ENCODE data around the gene GOT1. TPM values are rescaled to one million over a fixed set of nuclear protein-coding genes. Genes with fewer than 3 reads are reported as not detected.
A peak's percentile ranks its signal among the peaks of the same experiment; 100 is the strongest.

The GOT1 gene
- polyA plus RNA-seq, 3 donors = 2.6 to 10.4 (median 8.2) TPM

- WGBS (ENCODE audit: insufficient coverage) = 83% methylated on average over 1 of the region's 2 CpGs
- peak overlapping the region in 1 of 7 donors; percentile 21 for H3K27ac Mint-ChIP-seq
- peaks cover 1 to 3% (median 3%) of the 10 kb centered on the region in 3 donors for H3K27me3 Mint-ChIP-seq (ENCODE audit: low read depth in 3 of 3)
- Histone ChIP-seq H2AFZ (ENCODE audit: insufficient read depth, low read depth, low read length, poor library complexity, severe bottlenecking) (no peak overlapping the region), H3K4me3 (replicated peaks in 1 of 3; ENCODE audit: low read depth in 2 of 3, low read length in 3 of 3) (no peak overlapping the region), H3K9me3 (replicated peaks in 1 of 2; ENCODE audit: control insufficient read depth in 1 of 2, insufficient read depth in 1 of 2, low read length in 2 of 2) (no peaks in the 10 kb centered on the region), H3K9ac (ENCODE audit: insufficient read depth, low read length, poor library complexity, severe bottlenecking) (no peak overlapping the region), H4K20me1 (ENCODE audit: insufficient read depth, low read length) (no peaks in the 10 kb centered on the region), H3K4me1 (ENCODE audit: control insufficient read depth in 1 of 2, insufficient read depth in 2 of 2, low read length in 2 of 2) (no peaks in the 10 kb centered on the region), H3K27ac (ENCODE audit: low read depth in 1 of 2, low read length in 2 of 2) (no peak overlapping the region), H3K27me3 (ENCODE audit: control insufficient read depth in 2 of 2, insufficient read depth in 2 of 2, low read length in 2 of 2) (no peaks in the 10 kb centered on the region), H3K4me2 (replicated peaks; ENCODE audit: extremely low read depth, low read length, poor library complexity, severe bottlenecking) (no peak overlapping the region), H3K79me2 (ENCODE audit: insufficient read depth, low read length) (no peaks in the 10 kb centered on the region), H3K36me3 (replicated peaks in 1 of 2; ENCODE audit: control insufficient read depth in 1 of 2, insufficient read depth in 2 of 2, low read length in 2 of 2) (peaks cover 3 to 17% of the 10 kb centered on the region in 2 donors)
- intact Hi-C loops (cut with micrococcal nuclease) = loop anchor here (5.0 to 10.0 kb wide), 2 partner anchors 219 to 222 kb away; no protein-coding TSS in a partner anchor
- peaks cover 14 to 21% of the 10 kb centered on the region in 2 donors for H3K36me3 Mint-ChIP-seq
- no peak overlapping the region for H3K4me3 Mint-ChIP-seq
- no peak for TF ChIP-seq CTCF (IDR thresholded peaks at IDR 0.05)
- no peak for DNase-seq
- no peaks in the 10 kb centered on the region for H3K9me3 Mint-ChIP-seq
- H3K4me1 Mint-ChIP-seq = peaks cover 5% of the 10 kb centered on the region
Observed at GRCh38 chr10:99393036-99393435, 37.4 kb downstream of the GOT1 start.

- no CpG with 5 or more reads among the region's 2 CpGs for WGBS (ENCODE audit: insufficient coverage)
- DNase-seq = no peak
- H3K36me3 Mint-ChIP-seq = peaks cover 2 to 12% of the 10 kb centered on the region in 2 donors
- no peak overlapping the region for H2AFZ ChIP-seq (ENCODE audit: insufficient read depth, low read depth, low read length, poor library complexity, severe bottlenecking)
- H3K4me1 Mint-ChIP-seq = peaks cover 5% of the 10 kb centered on the region
- peaks cover 1 to 5% (median 3%) of the 10 kb centered on the region in 3 donors for H3K27me3 Mint-ChIP-seq (ENCODE audit: low read depth in 3 of 3)
- H3K27me3 ChIP-seq (ENCODE audit: control insufficient read depth in 2 of 2, insufficient read depth in 2 of 2, low read length in 2 of 2) = no peaks in the 10 kb centered on the region
- H3K4me3 Mint-ChIP-seq = no peak overlapping the region
- H3K9me3 ChIP-seq (replicated peaks in 1 of 2; ENCODE audit: control insufficient read depth in 1 of 2, insufficient read depth in 1 of 2, low read length in 2 of 2) = no peaks in the 10 kb centered on the region
- no peak for TF ChIP-seq CTCF (IDR thresholded peaks at IDR 0.05)
- no peaks in the 10 kb centered on the region for H3K9me3 Mint-ChIP-seq
- no peaks in the 10 kb centered on the region for H3K4me1 ChIP-seq (ENCODE audit: control insufficient read depth in 1 of 2, insufficient read depth in 2 of 2, low read length in 2 of 2)
- peak overlapping the region; percentile 15 for H3K9ac ChIP-seq (ENCODE audit: insufficient read depth, low read length, poor library complexity, severe bottlenecking)
- no peaks in the 10 kb centered on the region for H3K36me3 ChIP-seq (replicated peaks in 1 of 2; ENCODE audit: control insufficient read depth in 1 of 2, insufficient read depth in 2 of 2, low read length in 2 of 2)
- H3K79me2 ChIP-seq (ENCODE audit: insufficient read depth, low read length) = no peaks in the 10 kb centered on the region
- no peaks in the 10 kb centered on the region for H4K20me1 ChIP-seq (ENCODE audit: insufficient read depth, low read length)
- H3K27ac Mint-ChIP-seq = no peak overlapping the region
- H3K27ac ChIP-seq (ENCODE audit: low read depth in 1 of 2, low read length in 2 of 2) = no peak overlapping the region
- H3K4me2 ChIP-seq (replicated peaks; ENCODE audit: extremely low read depth, low read length, poor library complexity, severe bottlenecking) = no peak overlapping the region
- intact Hi-C loops (cut with micrococcal nuclease) = loop anchor here (5.0 to 10.0 kb wide), 2 partner anchors 221 to 223 kb away; no protein-coding TSS in a partner anchor
- no peak overlapping the region for H3K4me3 ChIP-seq (replicated peaks in 1 of 3; ENCODE audit: low read depth in 2 of 3, low read length in 3 of 3)
Observed at GRCh38 chr10:99391346-99391745, 39.1 kb downstream of the GOT1 start.

Data from CD14-positive monocyte (primary cell).